ENCODE data around the gene FAH.
A peak's percentile ranks its signal among the peaks of the same experiment; 100 is the strongest.
"Not testable (repeated sequence)": the region's sequence is repeated elsewhere in the genome, so short reads cannot be mapped to it uniquely, and the experiment has no call there.

Gene FAH

GRCh38 chr15:80152896-80153876, at the start of gene FAH:
FAH (plus strand) TSS chr15:80152999; CDS start chr15:80153055, 56 bp downstream.
- DNase-seq (ENCODE audit: low spot score), result peak; percentile 20

GRCh38 chr15:80105193-80105592, 47.6 kb upstream of the FAH start:
- DNase-seq (ENCODE audit: low spot score), result no peak

GRCh38 chr15:80105595-80105994, 47.2 kb upstream of the FAH start:
- DNase-seq (ENCODE audit: low spot score), result no peak

DNA sequence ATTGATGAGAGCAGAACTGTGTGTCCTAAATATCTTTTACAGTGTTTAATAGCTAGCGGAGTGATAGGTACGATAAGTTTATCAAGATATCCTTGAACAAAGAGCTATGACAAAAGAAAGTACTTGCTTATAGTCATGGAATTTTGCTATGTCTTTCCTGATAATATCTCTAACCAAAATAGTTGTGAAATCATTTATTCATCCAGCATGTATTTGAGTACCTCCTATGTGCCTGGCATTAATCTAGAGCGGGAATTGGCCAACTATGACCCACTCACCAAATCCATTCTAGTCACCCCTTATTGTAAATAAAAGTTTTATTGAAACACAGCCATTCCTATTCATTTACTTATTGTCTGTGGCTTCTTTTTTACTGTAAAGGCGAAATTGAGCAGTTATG, 46.7 kb upstream of the FAH start:
- DNase-seq (ENCODE audit: low spot score), result no peak

DNA sequence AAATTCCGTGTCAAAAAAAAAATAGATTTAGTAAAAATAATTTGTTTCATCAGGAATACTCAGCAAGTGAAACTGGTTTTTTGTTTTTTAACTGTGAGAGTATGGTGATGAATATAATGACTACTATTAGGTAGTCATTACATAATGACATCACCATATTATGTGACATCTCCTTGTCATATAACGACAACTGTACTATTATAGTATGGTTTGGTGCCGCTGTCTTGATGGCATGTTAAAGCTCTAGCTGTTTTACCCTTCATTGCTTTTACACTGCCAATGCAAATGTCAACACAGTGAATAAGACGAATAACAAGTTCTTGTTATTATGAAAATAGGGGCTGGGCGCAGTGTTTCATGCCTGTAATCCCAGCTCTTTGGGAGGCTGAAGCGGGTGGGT, 45.6 kb upstream of the FAH start:
- DNase-seq (ENCODE audit: low spot score), result no peak

DNA sequence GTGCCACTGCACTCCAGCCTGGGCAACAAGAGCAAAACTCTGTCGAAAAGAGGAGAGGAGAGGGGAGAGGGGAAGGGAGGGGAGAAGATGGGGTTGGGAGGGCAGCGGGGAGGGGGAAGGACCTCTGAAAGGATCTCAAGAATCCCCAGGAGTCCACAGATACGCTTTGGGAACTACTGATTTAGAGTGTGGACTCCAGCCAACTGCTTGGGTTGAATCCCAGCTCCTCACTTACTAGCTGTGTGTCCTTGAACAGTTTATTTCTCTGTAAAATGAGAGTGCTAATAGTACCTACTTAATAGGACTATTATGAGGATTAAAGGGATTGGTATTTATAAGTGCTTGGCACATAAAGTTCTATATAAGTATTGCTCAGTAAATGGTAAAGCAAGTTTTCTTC, 45.0 kb upstream of the FAH start:
- DNase-seq (ENCODE audit: low spot score), result no peak

DNA sequence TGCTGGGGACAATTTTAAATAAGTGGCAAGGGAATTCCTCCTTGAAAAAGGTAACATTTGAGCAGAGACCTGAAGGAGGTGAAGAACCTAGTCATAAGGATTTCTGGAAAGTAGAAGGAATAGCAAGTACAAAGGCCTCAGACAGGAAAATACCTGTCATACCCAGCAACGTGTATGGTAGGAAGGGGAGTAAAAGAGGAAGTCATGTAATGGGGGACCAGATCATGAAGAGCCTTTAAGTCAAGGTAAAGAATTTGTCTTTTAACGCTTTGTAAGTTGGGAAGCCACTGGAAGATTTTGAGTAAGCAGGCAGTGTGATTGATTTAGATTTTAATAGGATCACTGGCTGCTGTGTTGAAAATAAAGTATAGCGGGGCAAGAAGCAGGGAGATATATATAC, 43.4 kb upstream of the FAH start:
- DNase-seq (ENCODE audit: low spot score), result no peak

DNA sequence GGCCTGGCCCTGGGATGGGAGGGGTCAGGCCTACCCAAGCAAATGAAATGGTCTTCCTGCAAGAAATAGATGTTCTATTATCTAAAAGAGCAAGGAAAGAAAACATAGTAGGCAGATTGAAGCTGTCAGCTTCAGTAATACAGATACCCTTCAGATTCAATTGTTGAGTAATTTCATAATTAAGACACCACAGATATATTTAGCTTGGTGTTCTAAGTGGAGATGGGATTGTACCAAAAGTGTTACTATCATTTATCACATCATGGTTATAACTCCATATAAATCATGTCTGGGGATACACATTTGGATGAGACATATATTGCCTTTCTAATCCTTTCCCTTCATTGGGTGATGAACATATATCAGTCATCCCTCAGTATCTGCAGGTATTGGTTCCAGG, 41.9 kb upstream of the FAH start:
- no peak for DNase-seq (ENCODE audit: low spot score)

DNA sequence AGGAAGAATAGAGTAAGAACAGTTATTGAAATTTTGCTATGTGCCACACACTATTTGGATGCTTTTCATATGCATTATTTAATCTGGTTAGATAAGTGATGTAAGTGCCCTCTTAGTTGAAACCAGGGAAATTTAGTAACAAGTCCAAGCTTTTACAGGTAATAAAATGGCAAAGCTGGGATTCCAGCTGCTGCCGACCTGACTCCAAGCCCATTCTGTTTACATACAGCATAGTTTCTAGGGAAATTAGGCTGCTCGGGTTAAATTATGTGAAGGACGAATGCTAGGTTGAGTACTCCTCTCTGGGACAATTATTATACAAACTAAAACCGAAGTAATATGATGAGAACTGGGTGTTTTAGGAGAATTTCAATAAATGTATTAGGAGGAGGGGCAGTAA, 38.7 kb upstream of the FAH start:
- no peak for DNase-seq (ENCODE audit: low spot score)

- DNase-seq (ENCODE audit: low spot score), result no peak
Measured at GRCh38 chr15:80115021-80115420, 37.8 kb upstream of the FAH start.

DNA sequence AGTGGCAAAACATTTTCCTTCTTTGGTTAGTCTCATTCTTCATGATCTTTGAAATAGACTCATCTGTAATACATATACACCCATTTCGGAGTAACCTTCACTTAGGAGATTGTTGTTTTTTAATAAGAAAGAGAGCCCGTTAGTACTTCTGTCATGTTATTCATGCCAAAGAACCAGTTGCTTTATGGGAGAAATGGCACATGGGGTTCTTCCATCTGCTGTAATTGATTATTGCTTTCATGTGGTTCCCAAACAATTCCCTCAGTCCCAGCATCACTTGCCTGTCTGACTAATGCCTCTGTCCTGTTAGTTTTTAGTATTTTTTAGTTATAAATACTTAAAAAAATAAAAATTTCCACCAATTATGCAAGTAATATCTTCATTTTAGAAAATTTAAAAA, 33.8 kb upstream of the FAH start:
- no peak for DNase-seq (ENCODE audit: low spot score)

DNA sequence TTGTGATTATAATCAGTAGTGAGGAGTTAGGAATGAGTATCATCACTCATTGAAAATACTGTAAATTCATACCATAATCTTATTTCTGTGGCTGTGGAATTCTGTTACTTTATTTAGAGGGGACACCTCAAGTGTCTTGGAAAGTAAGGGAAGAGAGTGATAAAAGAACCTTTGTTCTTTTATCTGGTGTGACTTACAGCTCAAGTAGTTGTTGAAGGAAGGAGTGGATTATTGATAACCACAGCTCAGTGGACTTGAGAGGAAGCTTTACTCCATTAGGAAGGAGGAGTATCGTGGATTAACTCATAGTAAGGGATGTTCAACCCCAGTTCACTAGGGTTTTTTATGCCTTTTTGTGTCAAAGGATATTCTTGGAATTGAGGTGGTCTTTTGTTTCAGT, 32.2 kb upstream of the FAH start:
- no peak for DNase-seq (ENCODE audit: low spot score)

DNA sequence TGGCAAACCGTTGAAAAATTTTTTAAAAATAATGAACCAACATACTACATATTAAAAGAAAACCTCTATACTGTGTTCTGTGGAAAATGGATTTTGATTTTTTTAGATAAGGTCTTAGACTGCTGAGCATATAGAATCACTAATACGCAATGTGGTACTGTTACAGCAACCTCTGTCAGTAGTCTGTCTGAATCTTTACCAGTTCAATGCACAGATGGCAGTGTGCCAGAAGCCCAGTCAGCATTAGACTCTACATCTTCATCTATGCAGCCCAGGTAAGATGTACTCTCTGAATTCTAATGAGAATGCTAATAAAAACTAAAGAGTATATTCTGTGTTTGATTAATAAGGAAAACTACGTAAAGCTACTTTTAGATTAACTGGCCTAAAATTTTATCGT, 31.3 kb upstream of the FAH start:
- DNase-seq (ENCODE audit: low spot score), result peak; percentile 59

DNA sequence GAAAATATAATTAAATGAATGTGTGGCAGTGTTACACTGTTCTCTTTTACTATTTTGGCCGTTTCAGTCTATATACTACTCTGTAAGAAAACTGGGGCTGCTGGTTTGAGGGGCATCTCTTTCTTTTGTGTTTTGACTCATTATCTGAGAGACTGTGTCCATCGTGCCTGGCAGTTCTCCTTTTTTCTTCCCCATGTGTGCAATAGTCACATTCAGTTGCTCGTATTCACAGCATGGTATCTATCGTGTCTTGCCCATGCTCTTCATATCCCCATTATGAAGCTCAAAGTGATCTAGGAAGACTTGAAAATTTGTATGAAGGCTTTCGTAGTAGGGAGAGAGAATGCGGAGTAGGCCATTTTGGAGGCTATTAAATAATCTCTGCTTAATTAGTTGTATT, 29.8 kb upstream of the FAH start:
- DNase-seq (ENCODE audit: low spot score), result no peak

DNA sequence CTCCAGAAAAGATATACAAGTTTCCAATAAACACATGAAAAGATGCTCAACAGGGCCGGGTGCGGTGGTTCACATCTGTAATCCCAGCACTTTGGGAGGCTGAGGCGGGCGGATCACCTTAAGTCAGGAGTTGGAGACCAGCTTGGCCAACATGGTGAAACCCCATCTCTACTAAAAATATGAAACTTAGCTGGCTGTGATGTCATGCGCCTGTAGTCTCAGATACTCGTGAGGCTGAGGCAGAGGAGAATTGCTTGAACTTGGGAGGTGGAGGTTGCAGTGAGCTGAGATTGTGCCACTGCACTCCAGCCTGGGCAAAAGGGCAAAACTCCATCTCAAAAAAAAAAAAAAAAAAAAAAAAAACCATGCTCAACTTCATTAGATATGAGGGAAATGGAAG, 25.5 kb upstream of the FAH start:
- DNase-seq (ENCODE audit: low spot score), result not testable (repeated sequence)

GRCh38 chr15:80127911-80128310, 24.9 kb upstream of the FAH start:
- DNase-seq (ENCODE audit: low spot score), result no peak

DNA sequence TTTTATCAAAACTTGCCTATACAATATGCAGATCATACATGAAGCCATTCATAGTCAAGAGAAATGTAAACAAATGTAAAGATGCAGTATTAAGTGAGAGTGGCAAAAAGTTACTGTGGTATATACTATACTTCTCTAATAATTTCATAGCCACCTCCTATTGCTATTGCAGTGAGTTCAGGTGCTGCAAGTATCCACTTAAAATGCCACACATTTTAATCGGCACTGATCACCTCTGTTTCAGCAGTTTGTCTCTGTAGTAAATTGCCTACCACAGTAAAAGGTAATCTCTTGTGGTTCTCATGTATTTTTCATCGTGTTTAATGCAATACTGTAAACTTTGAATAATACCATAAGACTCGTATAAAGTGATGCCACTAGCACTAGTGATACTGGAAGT, 20.4 kb upstream of the FAH start:
- no peak for DNase-seq (ENCODE audit: low spot score)

DNA sequence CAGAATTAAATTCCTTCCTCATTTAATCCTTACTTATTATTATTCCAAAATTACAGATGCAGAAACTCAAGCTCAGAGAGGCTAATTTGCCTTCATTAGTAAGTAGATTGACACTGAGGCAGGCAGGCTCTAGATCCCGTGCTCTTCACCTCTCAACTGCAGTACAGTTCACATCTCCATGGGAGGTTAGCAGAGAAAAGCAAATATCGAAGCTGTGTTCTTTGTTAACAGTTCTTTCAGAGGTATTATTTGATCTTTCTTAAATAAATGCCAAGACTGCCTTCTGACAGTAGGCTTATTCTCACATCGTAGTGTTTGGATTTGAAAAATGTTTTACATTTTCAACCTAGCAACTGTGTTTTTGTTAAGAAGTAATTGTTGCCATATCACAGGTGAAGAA, 15.9 kb upstream of the FAH start:
- DNase-seq (ENCODE audit: low spot score), result no peak

DNA sequence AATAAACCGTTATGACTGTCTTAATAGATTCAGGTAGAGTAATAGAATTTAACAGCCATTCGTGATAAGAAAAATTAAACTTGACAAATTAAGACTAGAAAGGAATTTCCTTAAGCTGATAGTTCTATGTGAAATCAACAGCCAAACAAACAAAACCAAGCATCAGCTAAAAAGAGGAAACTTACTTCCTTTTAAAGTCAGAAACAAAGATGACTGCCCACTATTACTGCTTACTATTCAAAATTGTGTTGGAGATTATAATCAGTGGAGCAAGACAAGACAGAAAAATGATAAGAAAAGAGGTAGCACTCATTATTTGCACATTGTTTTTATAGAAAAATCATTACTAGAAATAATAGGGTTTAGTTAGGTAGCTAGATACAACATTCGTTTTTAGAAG, 13.8 kb upstream of the FAH start:
- no peak for DNase-seq (ENCODE audit: low spot score)

GRCh38 chr15:80140909-80141308, 11.9 kb upstream of the FAH start:
- DNase-seq (ENCODE audit: low spot score), result peak; percentile 49

GRCh38 chr15:80141916-80142598, 10.7 kb upstream of the FAH start:
- DNase-seq (ENCODE audit: low spot score), result no peak

DNA sequence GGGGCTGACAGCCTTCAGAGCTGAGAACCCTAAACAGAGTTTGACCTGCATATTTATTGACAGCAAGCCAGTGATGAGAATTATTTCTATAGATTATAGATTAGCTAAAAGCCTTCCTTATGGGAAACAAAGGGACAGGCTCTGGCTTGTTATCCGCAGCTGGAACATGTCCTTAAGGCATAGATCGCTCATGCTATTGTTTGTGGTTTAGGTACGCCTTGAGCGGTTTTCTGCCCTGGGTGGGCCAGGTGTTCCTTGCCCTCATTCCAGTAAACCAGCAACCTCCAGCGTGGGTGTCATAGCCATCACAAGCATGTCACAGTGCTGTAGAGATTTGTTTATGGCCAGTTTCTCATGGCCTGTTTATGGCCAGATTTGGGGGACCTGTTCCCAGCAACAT, 10.2 kb upstream of the FAH start:
- DNase-seq (ENCODE audit: low spot score), result no peak

GRCh38 chr15:80151148-80151547, 1.7 kb upstream of the FAH start:
- peak; percentile 31 for DNase-seq (ENCODE audit: low spot score)

Measured in hematopoietic multipotent progenitor cell treated with erythropoietin and hydrocortisone succinate and interleukin-3 and kit ligand, for 15 days (in vitro differentiated cells).